ENCODE measurements around the gene ACP4. TPM values are rescaled to one million over a fixed set of nuclear protein-coding genes. Genes with fewer than 3 reads are reported as not detected.

The ACP4 gene
- total RNA-seq, 2 donors from 2014 or later = not detected

- H3K27ac ChIP-seq = no peak overlapping the region
- H3K4me1 ChIP-seq = no peaks in the 10 kb centered on the region
- peaks cover 24% of the 10 kb centered on the region for H3K36me3 ChIP-seq
- no peaks in the 10 kb centered on the region for H3K27me3 ChIP-seq
- DNase-seq (ENCODE audit: low spot score) = no peak
- no peaks in the 10 kb centered on the region for H3K9me3 ChIP-seq
- H3K4me3 ChIP-seq = no peak overlapping the region
- no peak for TF ChIP-seq CTCF (IDR thresholded peaks at IDR 0.05)
Measured at GRCh38 chr19:50796634-50797428, 6.6 kb downstream of the ACP4 start.

DNA sequence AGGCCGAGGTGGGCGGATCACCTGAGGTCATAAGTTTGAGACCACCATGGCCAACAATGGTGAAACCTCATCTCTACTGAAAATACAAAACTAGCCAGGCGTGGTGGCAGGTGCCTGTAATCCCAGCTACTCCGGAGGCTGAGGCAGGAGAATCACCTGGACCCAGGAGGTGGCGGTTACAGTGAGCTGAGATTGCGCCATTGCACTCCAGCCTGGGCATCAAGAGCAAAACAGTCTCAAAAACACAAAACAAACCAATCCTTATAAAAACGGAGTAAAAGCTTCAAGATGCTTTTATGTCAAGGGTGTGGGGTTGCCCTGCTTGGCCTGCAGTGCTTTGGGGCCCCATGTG is 7.2 kb downstream of the ACP4 start:
- Histone ChIP-seq H3K27me3 (no peaks in the 10 kb centered on the region), H3K9me3 (no peaks in the 10 kb centered on the region), H3K4me1 (peaks cover 0 to 5% of the 10 kb centered on the region in 2 donors), H3K27ac (no peak overlapping the region), H3K36me3 (peaks cover 24% of the 10 kb centered on the region), H3K4me3 (no peak overlapping the region)
- no peak for DNase-seq (ENCODE audit: low spot score)
- no peak for TF ChIP-seq CTCF (IDR thresholded peaks at IDR 0.05)

- peaks cover 0 to 10% of the 10 kb centered on the region in 2 donors for H3K4me1 ChIP-seq
- TF ChIP-seq CTCF (IDR thresholded peaks at IDR 0.05) = no peak
- no peak overlapping the region for H3K27ac ChIP-seq
- no peaks in the 10 kb centered on the region for H3K27me3 ChIP-seq
- no peaks in the 10 kb centered on the region for H3K9me3 ChIP-seq
- peaks cover 24% of the 10 kb centered on the region for H3K36me3 ChIP-seq
- DNase-seq (ENCODE audit: low spot score) = no peak
- no peak overlapping the region for H3K4me3 ChIP-seq
Measured at GRCh38 chr19:50797781-50798658, 7.8 kb downstream of the ACP4 start.

DNA sequence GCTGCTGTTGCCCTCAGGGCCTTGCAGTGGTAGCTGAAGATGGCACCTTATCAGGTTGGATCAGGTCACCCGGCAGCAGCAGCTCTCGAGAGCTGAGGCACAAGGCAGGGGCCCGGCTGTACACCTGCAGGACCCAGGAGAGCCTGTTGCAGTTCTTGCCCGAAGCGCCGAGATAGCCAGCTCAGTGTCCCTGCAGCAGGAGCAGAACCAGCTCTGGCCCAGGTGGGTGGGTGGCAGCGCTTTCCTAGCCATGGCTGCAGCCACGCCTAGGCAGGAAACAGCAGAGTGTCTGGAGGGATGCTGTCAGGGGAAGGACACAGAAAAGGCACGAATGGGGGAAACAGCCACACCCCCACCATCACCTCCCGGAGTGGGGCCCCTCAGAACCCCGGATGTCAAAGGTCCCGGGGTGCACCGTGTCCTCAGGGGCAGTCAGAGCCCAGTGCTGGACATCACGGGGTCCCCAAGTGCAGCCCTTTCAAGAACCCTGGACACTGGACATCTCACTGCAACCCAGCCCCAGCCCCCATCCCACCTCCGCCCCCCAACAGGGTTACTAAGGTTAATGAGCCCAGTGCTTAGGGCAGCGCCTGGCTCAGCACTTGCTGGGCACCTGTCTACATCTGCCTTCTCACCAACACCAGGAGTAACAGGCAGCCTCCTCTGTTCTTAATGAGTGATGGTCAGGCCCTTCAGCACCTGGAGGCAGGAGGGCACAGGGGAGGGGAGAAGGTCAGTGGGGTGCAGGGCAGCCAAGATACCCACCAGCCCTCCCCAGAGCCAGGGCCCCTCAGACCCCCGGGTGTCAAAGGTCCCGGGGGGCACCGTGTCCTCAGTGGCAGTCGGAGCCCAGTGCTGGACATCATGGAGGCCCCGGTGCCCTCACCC is 8.7 kb downstream of the ACP4 start:
- H3K9me3 ChIP-seq = no peaks in the 10 kb centered on the region
- no peak for DNase-seq (ENCODE audit: low spot score)
- no peak for TF ChIP-seq CTCF (IDR thresholded peaks at IDR 0.05)
- peaks cover 24% of the 10 kb centered on the region for H3K36me3 ChIP-seq
- H3K4me3 ChIP-seq = no peak overlapping the region
- no peaks in the 10 kb centered on the region for H3K27me3 ChIP-seq
- no peak overlapping the region for H3K27ac ChIP-seq
- peaks cover 0 to 19% of the 10 kb centered on the region in 2 donors for H3K4me1 ChIP-seq

DNA sequence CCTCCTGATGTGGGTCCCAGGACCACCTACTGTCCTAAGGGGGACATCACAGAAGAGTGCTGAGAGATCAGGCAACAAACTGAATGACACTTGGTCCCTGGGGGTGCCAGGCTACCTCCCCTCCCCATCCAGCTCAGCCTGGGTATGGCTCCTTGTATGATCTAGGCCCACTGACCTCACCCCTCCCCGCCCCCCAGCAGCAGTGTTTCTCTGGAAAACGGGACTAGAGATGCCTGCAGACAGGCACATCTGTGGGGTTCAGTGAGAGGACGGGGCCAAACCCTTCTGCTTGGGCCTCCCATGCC is 9.3 kb downstream of the ACP4 start:
- H3K9me3 ChIP-seq = no peaks in the 10 kb centered on the region
- TF ChIP-seq CTCF (IDR thresholded peaks at IDR 0.05) = no peak
- peaks cover 24% of the 10 kb centered on the region for H3K36me3 ChIP-seq
- H3K27me3 ChIP-seq = no peaks in the 10 kb centered on the region
- no peak overlapping the region for H3K4me3 ChIP-seq
- no peak for DNase-seq (ENCODE audit: low spot score)
- no peak overlapping the region for H3K27ac ChIP-seq
- peaks cover 0 to 20% of the 10 kb centered on the region in 2 donors for H3K4me1 ChIP-seq
